GM12872 (cell line): ENCODE measurements around the gene COPB1.

Source experiments
- TF ChIP-seq, protein P1 (sequence below): IDR thresholded peaks from 3 replicates; pipeline ENCODE4 v1.5.1; 2011; ENCODE audit warnings: low read depth, mild to moderate bottlenecking, low read length, moderate library complexity; ENCODE audit not compliant: insufficient read depth

The COPB1 gene

DNA sequence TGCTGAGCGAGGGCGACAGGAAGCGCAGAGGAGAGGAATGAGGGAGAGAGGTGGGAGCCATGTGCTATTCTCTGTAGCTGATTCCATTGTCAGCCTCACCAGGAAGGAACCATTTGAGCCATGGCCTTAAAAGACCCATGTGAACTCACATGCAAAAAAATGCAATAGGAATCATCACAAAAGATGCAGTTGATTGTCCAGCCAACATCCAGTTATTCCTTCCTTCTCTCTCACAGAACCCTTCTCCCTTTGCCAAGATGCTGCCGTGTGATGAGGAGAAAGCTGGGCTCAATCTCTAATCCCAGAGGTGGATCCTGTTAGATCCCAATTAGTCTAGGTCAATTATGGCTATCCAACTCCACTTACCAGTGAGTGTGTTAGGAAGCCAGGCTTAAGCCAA is 82.4 kb downstream of the COPB1 start:
- TF ChIP-seq, protein P1, sequence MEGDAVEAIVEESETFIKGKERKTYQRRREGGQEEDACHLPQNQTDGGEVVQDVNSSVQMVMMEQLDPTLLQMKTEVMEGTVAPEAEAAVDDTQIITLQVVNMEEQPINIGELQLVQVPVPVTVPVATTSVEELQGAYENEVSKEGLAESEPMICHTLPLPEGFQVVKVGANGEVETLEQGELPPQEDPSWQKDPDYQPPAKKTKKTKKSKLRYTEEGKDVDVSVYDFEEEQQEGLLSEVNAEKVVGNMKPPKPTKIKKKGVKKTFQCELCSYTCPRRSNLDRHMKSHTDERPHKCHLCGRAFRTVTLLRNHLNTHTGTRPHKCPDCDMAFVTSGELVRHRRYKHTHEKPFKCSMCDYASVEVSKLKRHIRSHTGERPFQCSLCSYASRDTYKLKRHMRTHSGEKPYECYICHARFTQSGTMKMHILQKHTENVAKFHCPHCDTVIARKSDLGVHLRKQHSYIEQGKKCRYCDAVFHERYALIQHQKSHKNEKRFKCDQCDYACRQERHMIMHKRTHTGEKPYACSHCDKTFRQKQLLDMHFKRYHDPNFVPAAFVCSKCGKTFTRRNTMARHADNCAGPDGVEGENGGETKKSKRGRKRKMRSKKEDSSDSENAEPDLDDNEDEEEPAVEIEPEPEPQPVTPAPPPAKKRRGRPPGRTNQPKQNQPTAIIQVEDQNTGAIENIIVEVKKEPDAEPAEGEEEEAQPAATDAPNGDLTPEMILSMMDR, result no peak

DNA sequence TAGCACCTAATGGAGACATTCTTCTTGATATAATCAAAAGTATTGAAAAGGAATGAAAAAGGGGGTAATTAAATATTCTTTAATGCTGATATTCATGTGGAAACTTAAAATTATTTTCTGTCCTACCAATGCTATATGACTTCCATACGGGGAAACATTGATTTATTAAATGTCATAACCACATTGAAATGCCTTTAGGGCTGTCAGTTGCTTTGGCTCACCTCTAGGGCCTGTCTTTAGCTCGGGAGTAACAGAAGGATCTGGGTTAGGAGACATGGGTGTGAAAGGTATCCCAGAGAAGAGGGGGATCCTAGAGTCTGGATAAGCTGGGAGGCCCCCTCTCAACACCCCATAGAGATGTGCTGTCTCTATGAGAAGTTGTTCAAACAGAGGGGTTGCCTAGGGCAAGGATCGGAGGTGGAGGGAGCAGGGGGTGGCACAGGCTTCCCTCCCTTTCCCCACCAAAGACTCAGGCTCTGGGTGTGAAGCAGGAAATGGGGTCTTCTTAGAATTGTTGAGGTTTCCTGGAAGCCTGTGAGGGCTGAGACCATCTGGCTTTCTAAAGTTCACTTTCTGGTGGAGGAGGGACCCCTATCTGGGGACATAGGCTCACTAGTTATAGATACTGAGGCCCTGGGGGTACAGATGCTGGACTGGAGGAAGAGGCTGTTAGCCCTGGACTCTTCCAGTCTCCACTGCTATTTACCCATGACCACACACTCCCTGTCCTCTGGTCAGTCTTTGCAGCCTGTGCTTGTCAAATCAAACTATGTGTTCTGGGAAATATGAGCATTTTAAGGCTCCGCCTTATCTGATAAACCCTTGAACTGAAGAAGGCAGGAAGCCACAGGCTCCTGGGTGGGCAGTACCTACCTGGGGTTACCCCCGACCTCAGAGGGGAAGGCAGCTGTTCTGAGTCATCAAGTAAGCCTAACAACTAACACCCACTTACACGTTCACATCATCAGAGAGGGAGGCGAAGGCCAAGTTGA is 84.8 kb downstream of the COPB1 start:
- TF ChIP-seq, protein P1, result peak; percentile 17; the same call in 1 of the 3 replicates

DNA sequence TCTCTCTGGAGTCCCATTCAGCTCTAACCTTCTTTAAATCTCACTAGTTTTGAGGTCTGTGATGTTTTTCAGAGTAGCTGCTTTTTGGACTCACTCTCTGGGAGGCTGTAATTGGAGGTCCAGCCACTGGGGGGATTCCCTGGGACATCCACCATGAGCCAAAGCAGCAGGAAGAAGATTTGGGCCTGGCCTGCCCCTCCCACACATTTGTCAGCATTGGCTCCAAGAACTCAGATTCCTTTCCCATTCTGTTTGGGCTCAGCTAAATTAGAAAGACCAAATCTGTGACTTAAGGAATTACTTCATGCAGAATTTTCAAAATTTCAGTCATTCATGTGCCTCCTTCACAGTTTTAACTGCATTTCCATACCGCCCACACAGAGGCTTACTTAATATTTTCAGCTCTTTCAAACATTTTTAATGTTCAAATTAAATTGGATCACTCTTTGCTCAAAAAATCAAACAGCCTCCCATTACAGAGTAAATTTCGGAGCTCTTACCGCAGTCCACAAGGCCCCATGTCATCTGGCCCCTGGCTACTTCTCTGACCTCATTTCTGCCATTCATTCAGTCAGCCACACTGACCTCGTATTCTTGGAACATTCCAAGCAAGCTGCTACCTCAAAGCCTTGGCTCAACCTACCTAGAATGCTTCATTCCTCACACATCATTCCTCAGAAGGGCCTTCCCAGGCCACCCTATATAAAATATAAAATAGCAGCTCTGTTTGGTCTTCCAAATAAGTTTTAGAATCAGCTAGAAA is 86.1 kb downstream of the COPB1 start:
- TF ChIP-seq, protein P1, result peak; percentile 33; the same call in 1 of the 3 replicates

DNA sequence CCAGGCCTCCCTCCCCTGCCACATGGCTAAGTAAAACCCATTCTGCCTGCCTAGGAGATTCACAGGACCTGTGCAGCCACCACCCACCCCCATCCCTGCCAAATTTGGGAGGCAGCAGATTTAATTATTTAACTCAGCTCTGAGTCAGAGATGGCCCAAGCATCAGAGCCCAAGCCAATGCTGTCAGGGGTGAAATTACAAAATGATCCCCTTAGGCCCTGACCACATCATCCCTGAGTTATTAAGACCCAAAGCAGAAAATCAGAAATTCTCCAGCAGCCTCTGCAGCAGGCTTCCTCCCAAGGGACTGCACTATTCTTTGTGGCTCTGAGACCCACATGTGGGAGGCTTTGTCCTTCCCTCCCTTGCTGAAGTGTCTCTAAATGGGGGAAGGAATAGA is 87.8 kb downstream of the COPB1 start:
- TF ChIP-seq, protein P1, result no peak

DNA sequence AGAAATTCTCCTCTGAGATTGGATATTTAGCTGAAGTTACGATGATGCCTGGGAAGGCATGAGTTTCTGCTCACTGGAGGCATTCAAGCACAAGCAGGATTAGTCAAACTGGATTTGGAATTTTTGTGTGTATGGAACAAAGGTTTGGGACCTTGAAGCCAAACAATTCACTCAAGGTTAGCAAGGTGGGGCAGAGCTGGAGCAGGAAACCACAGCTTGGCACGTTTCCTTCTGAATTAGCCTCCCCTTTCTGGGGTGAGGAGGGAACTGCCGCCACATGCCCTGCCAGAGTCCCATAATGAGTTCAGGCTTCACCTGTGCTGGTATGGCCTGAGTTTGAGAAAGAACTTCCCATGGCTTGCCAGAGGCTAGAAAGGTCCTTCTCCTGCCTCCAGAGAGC is 89.7 kb downstream of the COPB1 start:
- TF ChIP-seq, protein P1, result no peak

DNA sequence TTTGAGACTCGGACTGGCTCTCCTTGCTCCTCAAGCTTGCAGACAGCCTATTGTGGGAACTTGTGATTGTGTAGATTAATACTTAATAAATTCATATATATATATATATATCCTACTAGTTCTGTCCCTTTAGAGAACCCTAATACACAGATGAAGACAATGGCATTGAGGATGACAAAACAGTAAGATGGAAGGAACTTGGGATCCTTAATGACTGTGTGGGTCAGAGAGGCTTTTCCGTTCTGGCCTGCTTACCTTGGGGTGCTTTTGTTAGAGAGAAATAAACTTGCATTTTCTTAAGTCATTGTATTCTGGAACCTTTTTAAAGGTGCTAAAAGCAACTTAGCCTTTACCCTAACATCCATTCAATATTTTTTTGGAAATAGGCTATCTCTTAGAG is 91.0 kb downstream of the COPB1 start:
- TF ChIP-seq, protein P1, result no peak
